Stomach (tissue), 9 donors: ENCODE measurements around the gene TMEM238L. TPM values are rescaled to one million over a fixed set of nuclear protein-coding genes. Genes with fewer than 3 reads are reported as not detected.

Source experiments
- DNase-seq, 2 donors: peaks; one replicate each; pipeline versions ENCODE4 v3.0.0 to v3.0.0-alpha.2; 2013 to 2019
- H3K27ac ChIP-seq, 5 donors: fragments of 200-600 bp in 4 of 5; sonication (generic) in 4 of 5; one replicate each; pipeline ENCODE4 v1.5.1; 2013 to 2019; ENCODE audit warnings: mild to moderate bottlenecking in 1 of 5, moderate library complexity in 1 of 5
- H3K27me3 ChIP-seq, 3 donors: fragments of 200-600 bp; sonication (generic); one replicate each; pipeline ENCODE4 v1.5.1; 2017 to 2019; ENCODE audit warnings: mixed run types in 1 of 3
- H3K36me3 ChIP-seq, 4 donors: fragments of 200-600 bp; sonication (generic); 1 replicate in 3 of 4; 2 replicates in 1 of 4; pipeline ENCODE4 v1.5.1; 2016 to 2019
- H3K4me1 ChIP-seq, 4 donors: fragments of 200-600 bp; sonication (generic); one replicate each; pipeline ENCODE4 v1.5.1; 2016 to 2019
- H3K4me3 ChIP-seq, 4 donors: fragments of 200-600 bp; sonication (generic) in 3 of 4; one replicate each; pipeline ENCODE4 v1.5.1; 2016 to 2019; ENCODE audit warnings: mild to moderate bottlenecking in 1 of 4
- H3K9me3 ChIP-seq, 4 donors: fragments of 200-600 bp; sonication (generic); one replicate each; pipeline ENCODE4 v1.5.1; 2016 to 2019
- CTCF ChIP-seq, 7 experiments: fragments of 450-650 bp in 4 of 7; fragments of 200-600 bp in 3 of 7; sonication (generic) in 3 of 7; IDR thresholded peaks; one replicate each; pipeline ENCODE4 v1.5.1; 2016 to 2019; ENCODE audit warnings: antibody characterized with exemption in 7 of 7, control low read depth in 2 of 7, mild to moderate bottlenecking in 1 of 7
- EP300 ChIP-seq: sonication (generic); formaldehyde crosslinking; IDR thresholded peaks from one replicate; pipeline ENCODE4 v1.6.1; 2017; ENCODE audit warnings: antibody characterized with exemption
- POLR2A ChIP-seq, 4 donors: fragments of 450-650 bp; IDR thresholded peaks; one replicate each; pipeline ENCODE4 v1.6.1; 2016; ENCODE audit warnings: antibody characterized with exemption in 4 of 4, control low read depth in 2 of 4, mild to moderate bottlenecking in 1 of 4, moderate library complexity in 1 of 4
- POLR2AphosphoS5 ChIP-seq, 3 donors: sonication (generic); formaldehyde crosslinking; IDR thresholded peaks; one replicate each; pipeline ENCODE4 v1.6.1; 2016; ENCODE audit warnings: antibody characterized with exemption in 3 of 3
- WGBS, 5 donors: extraction: QIAGEN DNeasy Blood & Tissue Kit in 3 of 5; methylation state at CpG; one replicate each; pipeline versions ENCODE4 v1.1.5 to v1.1.7; 2013 to 2018; 5-methylcytosine and 5-hydroxymethylcytosine counted together
- intact Hi-C: fragments of 100-400 bp; cut with DNase I; formaldehyde crosslinking; loops from one replicate; pipeline ENCODE4 v1.15.1; 2023; ENCODE audit warnings: low total_unique reads
- polyA plus RNA-seq, 3 donors: library from polyadenylated mRNA; stranded (reverse); fragments of 200-250 nt; gene quantifications; one replicate each; pipeline ENCODE4 v1.2.3, GENCODE V29; 2013
- total RNA-seq, 5 donors: library from RNA; depleted of rRNA; stranded (reverse); fragments of >200 nt; gene quantifications; one replicate each; pipeline versions ENCODE4 v1.1.0 to v1.2.3, GENCODE V29; 2014 to 2016
- donor health status: healthy with polysubstance abuse.
- donor health status: Bipolar disorder and iron deficiency.
- donor health status: healthy.

The TMEM238L gene
- total and polyA plus RNA-seq, 8 donors: 2.2 to 190 (median 38.2) TPM

- Histone ChIP-seq H3K36me3 (no peaks in the 10 kb centered on the region), H3K27ac (peak overlapping the region in 2 of 5 donors; percentile 61 to 70), H3K9me3 (no peaks in the 10 kb centered on the region), H3K27me3 (no peaks in the 10 kb centered on the region), H3K4me1 (peaks cover 0 to 18% (median 7%) of the 10 kb centered on the region in 4 donors), H3K4me3 (no peak overlapping the region)
- 29 to 59% (median 42%) methylated on average over 2 of the region's 2 CpGs for WGBS, 5 donors
- TF ChIP-seq EP300: no peak
- TF ChIP-seq POLR2AphosphoS5 (IDR thresholded peaks at IDR 0.05): peak in 1 of 3 donors; percentile 8
- peak; percentile 24 to 57 for DNase-seq
- intact Hi-C loops: no loop called here
Measured at GRCh38 chr17:10779609-10780008, 24.3 kb downstream of the TMEM238L start.

GRCh38 chr17:10777890-10778289, 26.0 kb downstream of the TMEM238L start:
- peak in 1 of 2 donors; percentile 31 for DNase-seq
- Histone ChIP-seq H3K4me1 (peaks cover 2 to 21% (median 7%) of the 10 kb centered on the region in 4 donors), H3K27me3 (no peaks in the 10 kb centered on the region), H3K36me3 (no peaks in the 10 kb centered on the region), H3K9me3 (no peaks in the 10 kb centered on the region), H3K4me3 (no peak overlapping the region), H3K27ac (peak overlapping the region; percentile 34 to 68 (median 61))
- intact Hi-C loops: no loop called here
- 32 to 61% (median 49%) methylated on average over 6 of the region's 6 CpGs for WGBS, 5 donors
- TF ChIP-seq POLR2A (IDR thresholded peaks at IDR 0.05): no peak
- TF ChIP-seq EP300: no peak
- no peak for TF ChIP-seq CTCF (IDR thresholded peaks at IDR 0.05)
- peak in 1 of 3 donors; percentile 17 for TF ChIP-seq POLR2AphosphoS5 (IDR thresholded peaks at IDR 0.05)

DNA sequence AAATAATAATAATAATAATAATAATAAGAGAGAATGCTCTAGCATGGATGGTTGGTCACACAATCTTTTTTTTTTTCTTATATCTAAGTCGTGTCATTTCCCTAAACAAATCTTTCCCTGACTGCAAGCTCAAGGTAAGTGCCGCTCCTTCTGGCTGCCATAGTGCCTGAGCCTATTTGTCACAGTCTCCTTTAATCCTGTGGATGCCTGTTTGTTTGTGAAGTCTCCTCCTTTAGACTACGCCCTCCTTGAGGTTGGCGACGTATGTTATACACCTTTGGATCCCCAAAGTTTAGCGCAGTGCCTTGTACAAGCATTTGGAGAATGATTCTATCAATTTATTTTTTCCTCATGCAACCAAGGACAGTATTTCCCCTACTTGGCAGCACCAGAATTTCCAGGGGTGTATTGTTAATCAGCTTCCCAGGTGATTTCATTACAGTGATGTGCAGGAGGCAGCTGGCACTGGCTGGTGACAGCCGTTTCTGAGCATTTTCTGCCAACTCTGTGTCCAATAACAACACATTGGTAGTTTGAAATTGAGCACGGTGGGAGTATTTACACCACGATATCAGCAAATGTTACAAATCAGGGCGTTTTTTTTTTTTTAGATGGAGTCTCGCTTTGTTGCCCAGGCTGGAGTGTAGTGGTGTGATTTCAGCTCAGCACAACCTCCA, 26.6 kb downstream of the TMEM238L start:
- Histone ChIP-seq H3K9me3 (peaks cover 0 to 5% (median 3%) of the 10 kb centered on the region in 4 donors), H3K4me1 (peaks cover 7 to 27% (median 8%) of the 10 kb centered on the region in 4 donors), H3K27me3 (no peaks in the 10 kb centered on the region), H3K36me3 (no peaks in the 10 kb centered on the region), H3K27ac (peak overlapping the region; percentile 34 to 68 (median 61)), H3K4me3 (no peak overlapping the region)
- intact Hi-C loops: no loop called here
- WGBS, 5 donors: 48 to 71% (median 56%) methylated on average over 11 of the region's 11 CpGs
- TF ChIP-seq POLR2A (IDR thresholded peaks at IDR 0.05) (no peak), POLR2AphosphoS5 (IDR thresholded peaks at IDR 0.05) (peak in 1 of 3 donors; percentile 6), EP300 (no peak), CTCF (IDR thresholded peaks at IDR 0.05) (no peak)
- no peak for DNase-seq

DNA sequence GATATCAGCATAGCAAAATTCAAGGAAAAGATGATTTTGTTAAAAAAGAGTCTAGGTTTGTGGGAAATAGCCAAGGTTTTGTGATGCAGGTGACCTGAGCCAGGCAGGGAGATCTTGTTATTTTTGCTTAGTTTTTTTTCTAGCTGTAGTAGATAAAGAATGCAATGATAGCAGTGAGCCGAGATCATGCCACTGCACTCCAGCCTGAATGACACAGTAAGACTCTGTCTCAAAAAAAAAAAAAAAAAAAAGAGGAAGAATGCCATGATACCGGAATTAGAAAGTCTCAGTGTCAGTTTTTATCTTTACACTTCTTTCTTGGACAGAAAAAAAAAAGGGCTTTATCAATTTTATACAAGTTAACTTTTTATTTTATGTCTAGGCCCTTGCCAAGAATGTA, 27.5 kb downstream of the TMEM238L start:
- intact Hi-C loops: no loop called here
- H3K9me3 ChIP-seq: peaks cover 0 to 9% (median 6%) of the 10 kb centered on the region in 4 donors
- no peak overlapping the region for H3K4me3 ChIP-seq
- no peaks in the 10 kb centered on the region for H3K27me3 ChIP-seq
- no peak for TF ChIP-seq POLR2A (IDR thresholded peaks at IDR 0.05)
- TF ChIP-seq CTCF (IDR thresholded peaks at IDR 0.05): no peak
- no peak for TF ChIP-seq EP300
- no peak for TF ChIP-seq POLR2AphosphoS5 (IDR thresholded peaks at IDR 0.05)
- 16 to 41% (median 25%) methylated on average over 2 of the region's 2 CpGs for WGBS, 5 donors
- H3K36me3 ChIP-seq: no peaks in the 10 kb centered on the region
- DNase-seq: no peak
- peaks cover 7 to 29% (median 10%) of the 10 kb centered on the region in 4 donors for H3K4me1 ChIP-seq
- peak overlapping the region in 4 of 5 donors; percentile 38 to 68 (median 57) for H3K27ac ChIP-seq
